Measurements from ENCODE around the gene CISTR. TPM values are rescaled to one million over a fixed set of nuclear protein-coding genes. Genes with fewer than 3 reads are reported as not detected.
"Not testable (repeated sequence)": the region's sequence is repeated elsewhere in the genome, so short reads cannot be mapped to it uniquely, and the experiment has no call there.

The CISTR gene
- total RNA-seq, 1 donor: not detected

DNA sequence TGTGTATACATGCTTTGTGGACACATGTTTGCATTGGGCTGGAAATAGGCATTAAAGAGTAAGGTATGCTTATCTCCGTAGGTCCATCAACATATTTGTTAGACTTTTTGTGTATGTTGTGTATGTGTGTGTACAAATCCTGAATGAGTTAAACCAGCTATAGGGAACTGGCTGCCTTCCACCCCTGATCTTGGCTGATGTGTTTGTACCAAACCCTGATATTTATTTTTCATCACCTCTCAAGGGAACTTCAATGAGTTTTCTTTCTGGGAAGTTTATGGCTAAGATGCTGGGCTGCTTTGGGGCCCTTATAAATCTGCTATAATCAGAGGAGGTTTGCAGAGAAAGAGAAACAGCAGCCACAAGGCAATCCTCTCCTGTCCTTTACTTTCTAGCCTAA is 37.1 kb upstream of the CISTR start:
- DNase-seq (ENCODE audit: low read depth): no peak
- H3K4me3 ChIP-seq (ENCODE audit: low read depth, low read length): no peak overlapping the region
- TF ChIP-seq, protein P1, sequence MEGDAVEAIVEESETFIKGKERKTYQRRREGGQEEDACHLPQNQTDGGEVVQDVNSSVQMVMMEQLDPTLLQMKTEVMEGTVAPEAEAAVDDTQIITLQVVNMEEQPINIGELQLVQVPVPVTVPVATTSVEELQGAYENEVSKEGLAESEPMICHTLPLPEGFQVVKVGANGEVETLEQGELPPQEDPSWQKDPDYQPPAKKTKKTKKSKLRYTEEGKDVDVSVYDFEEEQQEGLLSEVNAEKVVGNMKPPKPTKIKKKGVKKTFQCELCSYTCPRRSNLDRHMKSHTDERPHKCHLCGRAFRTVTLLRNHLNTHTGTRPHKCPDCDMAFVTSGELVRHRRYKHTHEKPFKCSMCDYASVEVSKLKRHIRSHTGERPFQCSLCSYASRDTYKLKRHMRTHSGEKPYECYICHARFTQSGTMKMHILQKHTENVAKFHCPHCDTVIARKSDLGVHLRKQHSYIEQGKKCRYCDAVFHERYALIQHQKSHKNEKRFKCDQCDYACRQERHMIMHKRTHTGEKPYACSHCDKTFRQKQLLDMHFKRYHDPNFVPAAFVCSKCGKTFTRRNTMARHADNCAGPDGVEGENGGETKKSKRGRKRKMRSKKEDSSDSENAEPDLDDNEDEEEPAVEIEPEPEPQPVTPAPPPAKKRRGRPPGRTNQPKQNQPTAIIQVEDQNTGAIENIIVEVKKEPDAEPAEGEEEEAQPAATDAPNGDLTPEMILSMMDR (IDR thresholded peaks at IDR 0.05; ENCODE audit: insufficient read depth, low read depth, low read length): no peak

DNA sequence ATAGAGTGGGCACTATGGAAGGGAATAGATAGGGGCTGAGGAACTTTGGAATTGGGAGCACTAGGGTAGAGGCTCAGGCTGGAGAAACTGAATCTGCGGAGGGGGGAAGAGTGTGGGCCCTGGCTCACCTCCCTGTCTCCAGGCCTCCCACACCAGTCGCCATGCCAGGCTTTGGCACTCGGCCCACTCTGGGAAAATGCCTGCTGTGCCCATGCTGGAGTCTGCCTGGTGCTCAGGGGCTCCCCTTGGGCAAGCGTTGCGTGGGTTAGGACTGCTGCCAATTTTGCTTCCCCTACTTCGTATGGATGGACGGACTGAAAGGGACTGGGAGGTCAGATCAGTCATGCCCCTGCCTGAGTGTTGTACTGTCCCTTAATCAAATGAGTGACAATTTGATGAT is 34.6 kb upstream of the CISTR start:
- DNase-seq (ENCODE audit: low read depth): no peak
- TF ChIP-seq, protein P1 (IDR thresholded peaks at IDR 0.05; ENCODE audit: insufficient read depth, low read depth, low read length): no peak
- no peak overlapping the region for H3K4me3 ChIP-seq (ENCODE audit: low read depth, low read length)

DNA sequence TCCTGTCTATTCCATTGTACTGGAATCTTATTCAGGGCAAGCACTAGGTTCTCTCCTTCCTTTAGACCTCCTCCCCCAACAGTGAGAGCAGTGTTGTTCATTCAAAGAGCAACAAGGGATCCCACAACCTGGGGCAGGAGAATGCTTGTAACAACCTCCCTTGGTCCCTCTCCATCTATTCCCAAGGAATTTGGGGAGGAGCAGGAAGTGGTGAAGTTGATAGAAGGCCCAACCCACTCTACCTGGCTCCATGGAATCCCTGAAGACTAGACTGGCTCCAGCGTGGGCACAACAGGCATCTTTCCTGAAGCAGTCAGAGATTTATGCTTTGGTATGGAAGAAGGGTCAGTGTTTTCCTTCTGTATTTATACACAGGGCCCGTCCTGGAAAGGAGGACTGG is 33.4 kb upstream of the CISTR start:
- H3K4me3 ChIP-seq (ENCODE audit: low read depth, low read length): no peak overlapping the region
- DNase-seq (ENCODE audit: low read depth): no peak
- TF ChIP-seq, protein P1 (IDR thresholded peaks at IDR 0.05; ENCODE audit: insufficient read depth, low read depth, low read length): no peak

DNA sequence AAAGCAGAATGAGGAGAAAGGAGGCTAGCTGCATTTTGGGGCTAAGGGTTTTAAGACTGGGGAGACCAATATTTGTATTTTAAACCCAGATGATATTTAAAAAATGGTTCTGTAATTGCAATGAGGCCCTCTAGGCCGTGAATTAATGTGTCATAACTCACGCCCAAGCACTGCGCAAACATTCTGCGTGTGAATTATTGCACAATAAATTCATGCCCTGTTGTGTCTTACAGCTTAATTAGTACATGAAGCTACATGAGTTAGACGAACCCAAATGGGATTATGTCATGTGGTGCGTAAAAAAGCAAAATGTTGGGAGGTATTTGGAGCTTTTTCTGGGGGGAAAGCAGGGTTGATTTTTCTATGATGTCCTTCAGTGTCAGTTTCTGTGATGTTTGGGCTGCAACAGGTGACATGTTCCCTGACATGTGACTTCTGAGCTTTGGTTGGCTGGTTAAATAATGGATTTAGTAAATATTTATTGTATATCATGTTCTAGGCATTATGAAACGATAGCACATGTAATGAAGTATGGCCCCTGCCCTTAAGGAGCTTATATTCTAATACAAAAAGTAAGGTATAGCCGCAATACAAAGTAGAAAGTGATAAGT is 30.4 kb upstream of the CISTR start:
- TF ChIP-seq, protein P1 (IDR thresholded peaks at IDR 0.05; ENCODE audit: insufficient read depth, low read depth, low read length): no peak
- DNase-seq (ENCODE audit: low read depth): no peak
- no peak overlapping the region for H3K4me3 ChIP-seq (ENCODE audit: low read depth, low read length)

DNA sequence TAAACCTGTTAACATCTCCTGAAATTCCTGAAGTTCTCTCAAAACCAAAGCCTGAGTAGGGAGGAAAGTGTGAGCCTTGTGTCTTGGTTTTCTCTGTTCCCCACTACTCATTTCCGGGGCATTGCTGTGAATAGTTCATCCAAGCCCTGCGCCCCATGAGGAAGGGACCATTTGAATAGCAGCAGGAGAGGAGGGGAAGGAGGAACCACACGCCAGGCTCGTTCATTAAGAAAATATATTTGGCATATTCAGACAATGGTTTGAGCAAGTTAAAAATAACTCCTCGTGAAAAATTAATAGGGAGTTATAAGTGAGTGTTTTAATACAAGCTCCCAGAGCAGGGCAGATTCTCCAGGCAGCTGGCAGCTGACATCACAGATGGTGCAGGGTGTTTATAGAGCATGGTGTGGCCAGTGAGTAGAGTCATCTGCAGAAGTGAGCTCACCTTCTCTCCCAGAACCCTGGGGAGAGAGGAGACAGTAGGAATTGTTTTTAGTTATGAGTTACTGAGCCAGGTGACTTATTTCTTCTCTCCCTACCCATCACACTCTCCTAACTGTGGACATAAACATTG is 29.5 kb upstream of the CISTR start:
- TF ChIP-seq, protein P1 (IDR thresholded peaks at IDR 0.05; ENCODE audit: insufficient read depth, low read depth, low read length): no peak
- no peak overlapping the region for H3K4me3 ChIP-seq (ENCODE audit: low read depth, low read length)
- no peak for DNase-seq (ENCODE audit: low read depth)

DNA sequence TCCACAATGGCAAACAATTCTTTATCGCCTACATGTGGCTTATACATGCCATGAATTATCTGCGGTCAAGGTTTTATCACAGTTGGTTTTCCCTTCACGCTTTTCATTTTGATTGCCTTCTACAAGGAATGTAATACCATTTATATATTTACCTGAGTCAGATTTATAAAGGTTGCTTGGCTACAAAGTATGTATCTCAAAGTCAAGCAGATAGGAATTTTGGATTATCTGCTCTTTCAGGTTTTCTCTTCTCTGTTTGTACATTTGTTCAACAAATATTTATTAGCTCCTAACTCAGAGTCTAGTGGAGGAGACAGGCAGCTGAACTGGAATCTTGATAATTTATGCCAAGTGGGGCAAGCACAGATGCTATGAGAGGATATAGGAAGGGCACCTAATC is 28.5 kb upstream of the CISTR start:
- H3K4me3 ChIP-seq (ENCODE audit: low read depth, low read length): no peak overlapping the region
- TF ChIP-seq, protein P1 (IDR thresholded peaks at IDR 0.05; ENCODE audit: insufficient read depth, low read depth, low read length): no peak

DNA sequence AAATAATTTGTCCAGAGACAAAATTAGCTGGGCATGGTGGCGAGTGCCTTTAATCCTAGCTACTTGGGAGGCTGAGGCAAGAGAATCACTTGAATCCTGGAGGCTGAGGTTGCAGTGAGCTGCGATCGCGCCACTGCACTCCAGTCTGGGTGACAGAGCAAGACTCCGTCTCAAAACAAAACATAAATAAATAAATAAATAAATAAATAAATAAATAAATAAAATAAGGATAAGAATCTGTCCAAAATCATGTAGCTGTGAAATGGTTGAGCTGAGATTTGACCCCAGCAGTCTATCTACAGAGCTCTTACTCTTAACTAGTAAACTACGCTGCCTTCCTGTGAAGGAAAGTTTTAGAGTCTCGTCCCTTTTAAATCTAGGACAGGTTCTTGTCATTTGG is 27.9 kb upstream of the CISTR start:
- not testable (repeated sequence) for H3K4me3 ChIP-seq (ENCODE audit: low read depth, low read length); DNase-seq (ENCODE audit: low read depth)

More for the DNA sequence above, 28.5 kb upstream of the CISTR start:
- no peak for DNase-seq (ENCODE audit: low read depth)
